OCI-LY7 (cell line): ENCODE measurements around the gene LRRC4C.

Experiments
- EZH2phosphoT487 ChIP-seq: fragments of 200-600 bp; sonication (generic); IDR thresholded peaks from 2 replicates; pipeline ENCODE4 v1.6.1; 2018; ENCODE audit warnings: low read depth, borderline replicate concordance, mild to moderate bottlenecking, mixed run types, antibody characterized with exemption, low read length, moderate library complexity, mixed read lengths
- TF ChIP-seq, protein P1 (sequence below): fragments of 200-600 bp; sonication (generic); conservative IDR thresholded peaks from 2 replicates; pipeline ENCODE4 v1.5.1; 2014; ENCODE audit warnings: mild to moderate bottlenecking, antibody characterized with exemption, low read length, moderate library complexity, mixed read lengths

DNA sequence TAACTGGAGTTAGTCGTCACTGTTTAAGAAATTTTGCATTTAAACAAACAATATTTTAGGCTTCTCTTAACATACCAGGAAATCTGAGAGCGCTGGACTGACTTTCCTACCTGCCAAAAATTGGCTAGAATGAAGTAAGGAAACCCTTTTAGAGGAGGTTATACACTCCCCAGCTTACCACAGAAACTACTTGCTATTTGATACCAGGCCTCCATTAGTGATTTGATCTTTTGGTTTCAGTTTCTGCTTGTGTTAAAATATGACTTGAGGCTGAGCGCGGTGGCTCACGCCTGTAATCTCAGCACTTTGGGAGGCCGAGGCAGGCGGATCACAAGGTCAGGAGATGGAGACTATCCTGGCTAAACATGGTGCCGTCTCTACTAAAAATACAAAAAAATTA lies 419.9 kb downstream of the LRRC4C start:
- TF ChIP-seq, protein P1, sequence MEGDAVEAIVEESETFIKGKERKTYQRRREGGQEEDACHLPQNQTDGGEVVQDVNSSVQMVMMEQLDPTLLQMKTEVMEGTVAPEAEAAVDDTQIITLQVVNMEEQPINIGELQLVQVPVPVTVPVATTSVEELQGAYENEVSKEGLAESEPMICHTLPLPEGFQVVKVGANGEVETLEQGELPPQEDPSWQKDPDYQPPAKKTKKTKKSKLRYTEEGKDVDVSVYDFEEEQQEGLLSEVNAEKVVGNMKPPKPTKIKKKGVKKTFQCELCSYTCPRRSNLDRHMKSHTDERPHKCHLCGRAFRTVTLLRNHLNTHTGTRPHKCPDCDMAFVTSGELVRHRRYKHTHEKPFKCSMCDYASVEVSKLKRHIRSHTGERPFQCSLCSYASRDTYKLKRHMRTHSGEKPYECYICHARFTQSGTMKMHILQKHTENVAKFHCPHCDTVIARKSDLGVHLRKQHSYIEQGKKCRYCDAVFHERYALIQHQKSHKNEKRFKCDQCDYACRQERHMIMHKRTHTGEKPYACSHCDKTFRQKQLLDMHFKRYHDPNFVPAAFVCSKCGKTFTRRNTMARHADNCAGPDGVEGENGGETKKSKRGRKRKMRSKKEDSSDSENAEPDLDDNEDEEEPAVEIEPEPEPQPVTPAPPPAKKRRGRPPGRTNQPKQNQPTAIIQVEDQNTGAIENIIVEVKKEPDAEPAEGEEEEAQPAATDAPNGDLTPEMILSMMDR = no peak
- no peak for TF ChIP-seq EZH2phosphoT487
